ENCODE results near the gene SART1. TPM values are rescaled to one million over a fixed set of nuclear protein-coding genes. Genes with fewer than 3 reads are reported as not detected.

SART1 gene
- total RNA-seq, 2 donors from 2014 or later, result 36.7 to 76.6 TPM

- Histone ChIP-seq H3K9me3 (no peaks in the 10 kb centered on the region), H3K36me3 (no peaks in the 10 kb centered on the region), H3K27ac (no peak overlapping the region), H3K27me3 (replicated peaks; ENCODE audit: insufficient read depth) (peaks cover 2% of the 10 kb centered on the region), H3K4me1 (replicated peaks) (no peaks in the 10 kb centered on the region), H3K4me3 (no peak overlapping the region)
- intact Hi-C loops (cut with DNase I), result no loop called here
- TF ChIP-seq CTCF (IDR thresholded peaks at IDR 0.05) (no peak), POLR2A (IDR thresholded peaks at IDR 0.05) (no peak), POLR2AphosphoS5 (IDR thresholded peaks at IDR 0.05) (no peak)
- 31% methylated on average over 14 of the region's 14 CpGs for WGBS
- peak; percentile 28 for DNase-seq (ENCODE audit: low spot score)
These were observed 49.8 kb downstream of the SART1 start for GRCh38 chr11:66011239-66011784.

GRCh38 chr11:66011785-66012303 lies 50.3 kb downstream of the SART1 start, which contains the start of gene CST6:
TSS of gene CST6 (plus strand) at chr11:66012008. CDS start at chr11:66012045, 37 bp downstream.
- DNase-seq (ENCODE audit: low spot score), result no peak
- H3K27me3 ChIP-seq (replicated peaks; ENCODE audit: insufficient read depth), result peaks cover 2% of the 10 kb centered on the region
- TF ChIP-seq POLR2AphosphoS5 (IDR thresholded peaks at IDR 0.05), result no peak
- no peak for TF ChIP-seq CTCF (IDR thresholded peaks at IDR 0.05)
- TF ChIP-seq POLR2A (IDR thresholded peaks at IDR 0.05), result no peak
- H3K27ac ChIP-seq, result no peak within 1 kb of the TSS
- WGBS, result 11% methylated on average over 27 of the region's 61 CpGs
- H3K4me1 ChIP-seq (replicated peaks), result no peaks in the 10 kb centered on the region
- H3K36me3 ChIP-seq, result no peaks in the 10 kb centered on the region
- intact Hi-C loops (cut with DNase I), result no loop called here
- no peak within 1 kb of the TSS for H3K4me3 ChIP-seq
- no peaks in the 10 kb centered on the region for H3K9me3 ChIP-seq

GRCh38 chr11:66012371-66012945 lies 50.9 kb downstream of the SART1 start:
- Histone ChIP-seq H3K4me1 (replicated peaks) (no peaks in the 10 kb centered on the region), H3K36me3 (no peaks in the 10 kb centered on the region), H3K27ac (no peak overlapping the region), H3K4me3 (no peak overlapping the region), H3K9me3 (no peaks in the 10 kb centered on the region), H3K27me3 (replicated peaks; ENCODE audit: insufficient read depth) (peaks cover 2% of the 10 kb centered on the region)
- DNase-seq (ENCODE audit: low spot score), result no peak
- WGBS, result 57% methylated on average over 12 of the region's 12 CpGs
- no peak for TF ChIP-seq CTCF (IDR thresholded peaks at IDR 0.05)
- no peak for TF ChIP-seq POLR2A (IDR thresholded peaks at IDR 0.05)
- TF ChIP-seq POLR2AphosphoS5 (IDR thresholded peaks at IDR 0.05), result no peak
- intact Hi-C loops (cut with DNase I), result no loop called here

- Histone ChIP-seq H3K36me3 (no peaks in the 10 kb centered on the region), H3K4me1 (replicated peaks) (no peaks in the 10 kb centered on the region), H3K9me3 (no peaks in the 10 kb centered on the region), H3K27me3 (replicated peaks; ENCODE audit: insufficient read depth) (peaks cover 2% of the 10 kb centered on the region), H3K4me3 (no peak overlapping the region), H3K27ac (no peak overlapping the region)
- no peak for DNase-seq (ENCODE audit: low spot score)
- WGBS, result 44% methylated on average over 11 of the region's 12 CpGs
- TF ChIP-seq POLR2A (IDR thresholded peaks at IDR 0.05) (no peak), CTCF (IDR thresholded peaks at IDR 0.05) (no peak), POLR2AphosphoS5 (IDR thresholded peaks at IDR 0.05) (no peak)
- intact Hi-C loops (cut with DNase I), result no loop called here
These were observed 51.6 kb downstream of the SART1 start for GRCh38 chr11:66012946-66013761.
